ENCODE measurements around the gene PCBP3.
"Not testable (repeated sequence)": the region's sequence is repeated elsewhere in the genome, so short reads cannot be mapped to it uniquely, and the experiment has no call there.

PCBP3 gene

DNA sequence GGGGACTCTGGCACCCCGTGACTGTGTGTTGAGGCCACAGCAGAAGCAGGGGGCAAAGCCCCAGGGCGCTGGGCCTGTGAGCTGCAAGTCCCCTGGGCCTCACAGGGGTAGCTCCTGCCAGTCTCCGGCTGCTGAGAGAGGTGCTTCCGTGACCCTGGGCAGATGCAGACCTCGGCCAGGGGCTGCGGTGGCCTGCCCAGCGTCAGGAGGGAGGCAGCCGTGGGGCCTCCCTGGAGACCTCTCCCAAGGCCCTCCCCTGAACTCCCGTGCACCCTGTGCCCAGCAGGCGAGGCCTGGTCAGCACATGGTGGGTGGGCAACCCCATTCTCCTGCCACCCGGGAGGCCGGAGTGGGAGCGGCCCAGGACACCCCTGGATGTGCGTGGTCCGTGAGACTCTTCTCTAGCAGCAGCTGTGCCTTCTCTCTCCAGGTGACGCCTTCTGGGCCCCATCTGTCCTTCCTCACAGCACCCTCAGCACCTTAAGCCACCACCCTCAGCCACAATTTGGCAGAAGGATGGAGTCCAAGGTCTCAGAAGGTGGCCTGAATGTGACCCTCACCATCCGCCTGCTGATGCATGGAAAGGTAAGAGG is 252.3 kb downstream of the PCBP3 start:
- CTCF ChIA-PET, result interaction anchor here (1.3 to 1.5 kb wide), 2 partner anchors 14 to 27 kb away, joined by 3 read pairs; no protein-coding TSS in a partner anchor
- no peak overlapping the region for H3K4me3 ChIP-seq (ENCODE audit: control insufficient read depth in 1 of 7, extremely low read depth in 1 of 7, insufficient read depth in 4 of 7, low read depth in 2 of 7, low read length in 6 of 7)
- DNase-seq, result no peak
- POLR2A ChIA-PET, result no interaction called here
- H3K36me3 ChIP-seq (ENCODE audit: control insufficient read depth in 4 of 4, insufficient read depth in 4 of 4, low read length in 3 of 4), result no peaks in the 10 kb centered on the region
- WGBS (ENCODE audit: insufficient coverage), result 99% methylated on average over 16 of the region's 17 CpGs
- no peaks in the 10 kb centered on the region for H3K9me3 ChIP-seq (ENCODE audit: control extremely low read depth in 1 of 5, control insufficient read depth in 4 of 5, insufficient read depth in 2 of 5, low read depth in 1 of 5, low read length in 4 of 5)
- peaks cover 0 to 16% (median 12%) of the 10 kb centered on the region in 4 experiments for H3K4me1 ChIP-seq (ENCODE audit: control extremely low read depth in 1 of 4, control insufficient read depth in 4 of 4, insufficient read depth in 4 of 4, low read length in 3 of 4)
- H3K27me3 ChIP-seq (replicated peaks in 2 of 5; ENCODE audit: control insufficient read depth in 4 of 5, insufficient read depth in 5 of 5, low read length in 4 of 5), result no peaks in the 10 kb centered on the region
- no peak overlapping the region for H3K27ac ChIP-seq (ENCODE audit: insufficient read depth in 1 of 2, low read depth in 1 of 2, low read length in 2 of 2, poor library complexity in 1 of 2, severe bottlenecking in 2 of 2)

DNA sequence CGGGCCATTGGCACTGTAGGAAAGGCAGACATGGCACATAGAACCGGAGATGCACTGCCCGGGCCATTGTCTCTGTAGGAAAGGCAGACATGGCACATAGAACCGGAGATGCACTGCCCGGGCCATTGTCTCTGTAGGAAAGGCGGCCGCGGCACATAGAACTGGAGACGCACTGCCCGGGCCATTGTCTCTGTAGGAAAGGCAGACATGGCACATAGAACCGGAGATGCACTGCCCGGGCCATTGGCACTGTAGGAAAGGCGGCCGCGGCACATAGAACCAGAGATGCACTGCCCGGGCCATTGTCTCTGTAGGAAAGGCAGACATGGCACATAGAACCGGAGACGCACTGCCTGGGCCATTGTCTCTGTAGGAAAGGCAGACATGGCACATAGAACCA is 252.9 kb downstream of the PCBP3 start:
- CTCF ChIA-PET, result interaction anchor here (1.3 kb wide), 1 partner anchor 14 kb away, joined by 3 read pairs; no protein-coding TSS in a partner anchor
- WGBS (ENCODE audit: insufficient coverage), result 91% methylated on average over 18 of the region's 18 CpGs

DNA sequence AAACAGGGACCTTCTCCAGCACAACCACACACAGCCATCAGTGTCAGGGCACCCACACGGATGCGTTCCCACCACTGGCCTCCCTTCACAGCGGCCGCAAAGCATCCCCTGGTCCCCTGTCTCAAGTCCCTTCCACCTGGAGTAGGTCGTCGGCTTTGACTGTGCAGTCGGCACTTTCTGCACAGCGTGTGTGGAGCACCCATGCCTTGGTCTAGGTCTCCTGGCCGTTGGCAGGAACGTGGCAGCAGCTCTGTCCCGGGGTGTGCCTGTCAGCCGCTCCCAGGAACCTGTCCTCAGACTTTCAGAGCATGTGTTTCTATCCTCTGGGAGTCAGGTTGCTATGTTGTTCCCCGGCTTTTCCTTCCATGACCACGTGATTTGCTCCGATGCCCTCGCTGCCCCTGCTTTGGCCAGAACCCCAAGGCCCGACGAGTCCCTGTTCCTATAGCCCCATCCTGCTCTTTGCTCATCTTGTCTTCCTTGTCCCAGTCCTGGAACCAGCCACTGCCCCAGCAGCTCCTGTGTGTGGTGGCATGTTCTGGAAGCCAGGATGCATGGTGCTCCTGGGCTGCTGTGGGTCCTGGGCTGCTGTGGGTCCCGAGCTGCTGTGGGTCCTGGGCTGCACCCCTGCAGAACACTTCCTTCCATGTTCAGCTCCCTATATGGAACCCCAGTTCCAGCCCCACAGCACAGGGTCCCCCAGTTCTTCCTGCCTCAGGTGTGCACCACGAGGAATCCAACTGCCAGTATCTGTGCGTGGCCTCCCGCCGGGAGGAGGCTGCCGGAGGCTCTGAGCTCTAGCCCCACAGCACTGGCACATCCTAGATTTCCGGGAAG is 253.9 kb downstream of the PCBP3 start:
- Histone ChIP-seq H3K4me1 (ENCODE audit: control extremely low read depth in 1 of 4, control insufficient read depth in 4 of 4, insufficient read depth in 4 of 4, low read length in 3 of 4) (peaks cover 0 to 7% (median 5%) of the 10 kb centered on the region in 4 experiments), H3K27me3 (replicated peaks in 2 of 5; ENCODE audit: control insufficient read depth in 4 of 5, insufficient read depth in 5 of 5, low read length in 4 of 5) (no peaks in the 10 kb centered on the region), H3K36me3 (ENCODE audit: control insufficient read depth in 4 of 4, insufficient read depth in 4 of 4, low read length in 3 of 4) (no peaks in the 10 kb centered on the region), H3K27ac (ENCODE audit: insufficient read depth in 1 of 2, low read depth in 1 of 2, low read length in 2 of 2, poor library complexity in 1 of 2, severe bottlenecking in 2 of 2) (no peak overlapping the region), H3K9me3 (ENCODE audit: control extremely low read depth in 1 of 5, control insufficient read depth in 4 of 5, insufficient read depth in 2 of 5, low read depth in 1 of 5, low read length in 4 of 5) (no peaks in the 10 kb centered on the region), H3K4me3 (ENCODE audit: control insufficient read depth in 1 of 7, extremely low read depth in 1 of 7, insufficient read depth in 4 of 7, low read depth in 2 of 7, low read length in 6 of 7) (no peak overlapping the region)
- no peak for DNase-seq
- 96% methylated on average over 25 of the region's 25 CpGs for WGBS (ENCODE audit: insufficient coverage)
- ChIA-PET POLR2A (no interaction called here), CTCF (no interaction called here)

More for the DNA sequence above, 252.9 kb downstream of the PCBP3 start:
- H3K36me3 ChIP-seq (ENCODE audit: control insufficient read depth in 4 of 4, insufficient read depth in 4 of 4, low read length in 3 of 4); H3K27me3 ChIP-seq (replicated peaks in 2 of 5; ENCODE audit: control insufficient read depth in 4 of 5, insufficient read depth in 5 of 5, low read length in 4 of 5); H3K9me3 ChIP-seq (ENCODE audit: control extremely low read depth in 1 of 5, control insufficient read depth in 4 of 5, insufficient read depth in 2 of 5, low read depth in 1 of 5, low read length in 4 of 5); H3K4me3 ChIP-seq (ENCODE audit: control insufficient read depth in 1 of 7, extremely low read depth in 1 of 7, insufficient read depth in 4 of 7, low read depth in 2 of 7, low read length in 6 of 7); DNase-seq; H3K27ac ChIP-seq (ENCODE audit: insufficient read depth in 1 of 2, low read depth in 1 of 2, low read length in 2 of 2, poor library complexity in 1 of 2, severe bottlenecking in 2 of 2); POLR2A ChIA-PET: not testable (repeated sequence)
- peaks cover 0 to 16% (median 12%) of the 10 kb centered on the region in 4 experiments for H3K4me1 ChIP-seq (ENCODE audit: control extremely low read depth in 1 of 4, control insufficient read depth in 4 of 4, insufficient read depth in 4 of 4, low read length in 3 of 4)

- no peak for DNase-seq
- Histone ChIP-seq H3K4me1 (ENCODE audit: control extremely low read depth in 1 of 4, control insufficient read depth in 4 of 4, insufficient read depth in 4 of 4, low read length in 3 of 4) (peaks cover 0 to under 1% (median under 1%) of the 10 kb centered on the region in 4 experiments), H3K27me3 (replicated peaks in 2 of 5; ENCODE audit: control insufficient read depth in 4 of 5, insufficient read depth in 5 of 5, low read length in 4 of 5) (no peaks in the 10 kb centered on the region), H3K27ac (ENCODE audit: insufficient read depth in 1 of 2, low read depth in 1 of 2, low read length in 2 of 2, poor library complexity in 1 of 2, severe bottlenecking in 2 of 2) (no peak overlapping the region), H3K36me3 (ENCODE audit: control insufficient read depth in 4 of 4, insufficient read depth in 4 of 4, low read length in 3 of 4) (no peaks in the 10 kb centered on the region), H3K9me3 (ENCODE audit: control extremely low read depth in 1 of 5, control insufficient read depth in 4 of 5, insufficient read depth in 2 of 5, low read depth in 1 of 5, low read length in 4 of 5) (no peaks in the 10 kb centered on the region), H3K4me3 (ENCODE audit: control insufficient read depth in 1 of 7, extremely low read depth in 1 of 7, insufficient read depth in 4 of 7, low read depth in 2 of 7, low read length in 6 of 7) (no peak overlapping the region)
- ChIA-PET CTCF (no interaction called here), POLR2A (no interaction called here)
- 89% methylated on average over 6 of the region's 8 CpGs for WGBS (ENCODE audit: insufficient coverage)
Observed at GRCh38 chr21:45898028-45898350, 254.5 kb downstream of the PCBP3 start.

DNA sequence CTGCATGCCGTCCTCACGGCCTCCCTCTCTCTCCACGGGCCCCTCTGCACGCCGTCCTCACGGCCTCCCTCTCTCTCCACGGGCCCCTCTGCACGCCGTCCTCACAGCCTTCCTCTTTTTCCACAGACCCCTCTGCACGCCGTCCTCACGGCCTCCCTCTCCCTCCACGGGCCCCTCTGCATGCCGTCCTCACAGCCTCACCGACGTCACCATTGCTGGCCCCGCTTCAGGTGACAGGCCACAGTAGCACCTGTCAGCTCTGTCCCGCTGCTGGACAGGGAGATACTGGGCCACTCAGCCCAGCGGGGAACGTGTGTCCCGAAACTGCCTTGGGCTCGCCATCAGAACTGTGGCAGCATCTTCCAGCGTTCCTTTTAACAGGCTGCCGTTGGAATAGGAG is 255.3 kb downstream of the PCBP3 start:
- ChIA-PET POLR2A (no interaction called here), CTCF (no interaction called here)
- Histone ChIP-seq H3K36me3 (ENCODE audit: control insufficient read depth in 4 of 4, insufficient read depth in 4 of 4, low read length in 3 of 4) (no peaks in the 10 kb centered on the region), H3K4me3 (ENCODE audit: control insufficient read depth in 1 of 7, extremely low read depth in 1 of 7, insufficient read depth in 4 of 7, low read depth in 2 of 7, low read length in 6 of 7) (no peak overlapping the region), H3K9me3 (ENCODE audit: control extremely low read depth in 1 of 5, control insufficient read depth in 4 of 5, insufficient read depth in 2 of 5, low read depth in 1 of 5, low read length in 4 of 5) (no peaks in the 10 kb centered on the region), H3K4me1 (ENCODE audit: control extremely low read depth in 1 of 4, control insufficient read depth in 4 of 4, insufficient read depth in 4 of 4, low read length in 3 of 4) (no peaks in the 10 kb centered on the region), H3K27me3 (replicated peaks in 2 of 5; ENCODE audit: control insufficient read depth in 4 of 5, insufficient read depth in 5 of 5, low read length in 4 of 5) (no peaks in the 10 kb centered on the region), H3K27ac (ENCODE audit: insufficient read depth in 1 of 2, low read depth in 1 of 2, low read length in 2 of 2, poor library complexity in 1 of 2, severe bottlenecking in 2 of 2) (no peak overlapping the region)
- WGBS (ENCODE audit: insufficient coverage), result 62% methylated on average over 21 of the region's 24 CpGs
- DNase-seq, result no peak

GRCh38 chr21:45899317-45900033 is 255.9 kb downstream of the PCBP3 start:
- Histone ChIP-seq H3K4me3 (ENCODE audit: control insufficient read depth in 1 of 7, extremely low read depth in 1 of 7, insufficient read depth in 4 of 7, low read depth in 2 of 7, low read length in 6 of 7) (no peak overlapping the region), H3K9me3 (ENCODE audit: control extremely low read depth in 1 of 5, control insufficient read depth in 4 of 5, insufficient read depth in 2 of 5, low read depth in 1 of 5, low read length in 4 of 5) (no peaks in the 10 kb centered on the region), H3K36me3 (ENCODE audit: control insufficient read depth in 4 of 4, insufficient read depth in 4 of 4, low read length in 3 of 4) (no peaks in the 10 kb centered on the region), H3K27me3 (replicated peaks in 2 of 5; ENCODE audit: control insufficient read depth in 4 of 5, insufficient read depth in 5 of 5, low read length in 4 of 5) (no peaks in the 10 kb centered on the region), H3K4me1 (ENCODE audit: control extremely low read depth in 1 of 4, control insufficient read depth in 4 of 4, insufficient read depth in 4 of 4, low read length in 3 of 4) (no peaks in the 10 kb centered on the region), H3K27ac (ENCODE audit: insufficient read depth in 1 of 2, low read depth in 1 of 2, low read length in 2 of 2, poor library complexity in 1 of 2, severe bottlenecking in 2 of 2) (no peak overlapping the region)
- POLR2A ChIA-PET, result no interaction called here
- 93% methylated on average over 14 of the region's 17 CpGs for WGBS (ENCODE audit: insufficient coverage)
- no peak for DNase-seq
- CTCF ChIA-PET, result no interaction called here

Measured in common myeloid progenitor, CD34-positive (primary cell).